Hepatocyte (in vitro differentiated cells): Measurements from ENCODE around the gene GTPBP2. TPM values are rescaled to one million over a fixed set of nuclear protein-coding genes. Genes with fewer than 3 reads are reported as not detected.

Experiments
- DNase-seq: peaks from one replicate; pipeline ENCODE4 v3.0.0-alpha.2; 2016; ENCODE audit warnings: low spot score
- H2AFZ ChIP-seq: fragments of 200-600 bp; sonication (generic); 2 replicates; pipeline ENCODE4 v1.6.0; 2016; ENCODE audit warnings: antibody characterized with exemption, mild to moderate bottlenecking
- H3K27ac ChIP-seq: fragments of 200-600 bp; sonication (generic); 2 replicates; pipeline ENCODE4 v1.5.1; 2016; ENCODE audit warnings: mild to moderate bottlenecking
- H3K27me3 ChIP-seq: fragments of 200-600 bp; sonication (generic); 2 replicates; pipeline ENCODE4 v1.6.1; 2016
- H3K36me3 ChIP-seq: fragments of 200-600 bp; sonication (generic); replicated peaks from 2 replicates; pipeline ENCODE4 v1.5.1; 2016; ENCODE audit warnings: low read depth; ENCODE audit not compliant: insufficient read depth
- H3K4me1 ChIP-seq: fragments of 200-600 bp; sonication (generic); 2 replicates; pipeline ENCODE4 v1.5.1; 2016; ENCODE audit warnings: mild to moderate bottlenecking, moderate library complexity; ENCODE audit not compliant: insufficient read depth
- H3K4me2 ChIP-seq: fragments of 200-600 bp; sonication (generic); 2 replicates; pipeline ENCODE4 v1.6.0; 2016
- H3K4me3 ChIP-seq: fragments of 200-600 bp; sonication (generic); 2 replicates; pipeline ENCODE4 v1.5.1; 2016; ENCODE audit warnings: mild to moderate bottlenecking
- H3K79me2 ChIP-seq: fragments of 200-600 bp; sonication (generic); 2 replicates; pipeline ENCODE4 v1.6.0; 2017; ENCODE audit warnings: mild to moderate bottlenecking
- H3K9me2 ChIP-seq: fragments of 200-600 bp; sonication (generic); replicated peaks from 2 replicates; pipeline ENCODE4 v1.6.0; 2017; ENCODE audit warnings: mild to moderate bottlenecking; ENCODE audit not compliant: insufficient read depth
- H3K9me3 ChIP-seq: fragments of 200-600 bp; sonication (generic); 2 replicates; pipeline ENCODE4 v1.5.1; 2016; ENCODE audit warnings: low read depth, mild to moderate bottlenecking
- H4K20me1 ChIP-seq: fragments of 200-600 bp; sonication (generic); 2 replicates; pipeline ENCODE4 v1.6.0; 2016; ENCODE audit warnings: mild to moderate bottlenecking; ENCODE audit not compliant: insufficient read depth, poor library complexity, severe bottlenecking
- EZH2 ChIP-seq: fragments of 200-600 bp; sonication (generic); IDR thresholded peaks from 2 replicates; pipeline ENCODE4 v1.6.1; 2016; ENCODE audit warnings: antibody characterized with exemption, mild to moderate bottlenecking, borderline replicate concordance
- EZH2phosphoT487 ChIP-seq: fragments of 200-600 bp; sonication (generic); IDR thresholded peaks from one replicate; pipeline ENCODE4 v1.6.1; 2018; ENCODE audit warnings: antibody characterized with exemption, mild to moderate bottlenecking, low read depth, moderate library complexity; ENCODE audit not compliant: unreplicated experiment, severe bottlenecking
- WGBS: methylation state at CpG from one replicate; pipeline ENCODE4 v1.1.6; 2016; ENCODE audit warnings: low lambda C conversion rate; ENCODE audit errors: missing lambda C conversion rate; 5-methylcytosine and 5-hydroxymethylcytosine counted together
- polyA plus RNA-seq: library from polyadenylated mRNA; unstranded; fragments of >200 nt; fragmentation: Nextera tagmentation; extraction: Ambion mirVana; gene quantifications from 2 replicates; pipeline ENCODE4 v1.2.1, GENCODE V29; 2016
- total RNA-seq: library from RNA; depleted of rRNA; stranded (reverse); fragments of >200 nt; gene quantifications from 2 replicates; pipeline ENCODE4 v1.2.3, GENCODE V29; 2014
- TF ChIP-seq, protein P1 (sequence below): fragments of 200-600 bp; sonication (generic); IDR thresholded peaks from 2 replicates; pipeline ENCODE4 v1.5.1; 2016; ENCODE audit warnings: antibody characterized with exemption, mild to moderate bottlenecking; ENCODE audit not compliant: poor library complexity

Gene GTPBP2
- total and polyA plus RNA-seq, 2 experiments from 2014 or later, result 21.9 to 59.5 TPM

DNA sequence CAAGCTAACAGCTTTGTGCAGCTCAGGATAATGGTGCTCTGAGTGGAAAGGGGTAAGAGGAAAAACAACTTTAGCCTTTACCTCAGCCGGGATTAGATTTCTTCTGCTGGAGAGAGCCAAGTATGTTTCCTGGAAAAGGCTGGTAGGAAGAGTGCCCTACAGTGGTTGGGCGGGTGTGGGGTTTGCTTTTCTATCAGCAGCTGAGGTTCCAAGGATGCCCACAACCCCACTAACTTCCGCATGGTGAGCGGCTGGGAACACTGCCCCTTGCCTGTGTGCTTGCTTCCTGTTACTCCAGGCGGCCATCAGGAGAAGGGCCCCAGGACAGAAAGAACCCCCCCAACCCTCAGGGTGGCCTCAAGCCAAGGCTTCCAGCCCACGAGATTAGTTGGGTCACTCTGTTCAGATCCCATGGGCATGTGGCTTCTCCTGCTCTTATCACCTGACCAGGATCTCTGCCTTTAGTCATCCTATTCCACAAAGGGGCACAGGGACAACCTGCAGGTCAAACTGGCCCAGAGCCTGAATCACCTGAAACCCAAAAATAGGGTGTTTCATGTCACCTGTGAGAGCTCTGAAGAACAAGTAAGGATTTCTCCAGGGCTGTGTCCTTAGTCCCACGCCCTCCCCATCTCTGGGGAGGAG, 48.0 kb upstream of the GTPBP2 start:
- peaks cover 20% of the 10 kb centered on the region for H3K4me1 ChIP-seq
- no peaks in the 10 kb centered on the region for H3K36me3 ChIP-seq
- no peak for DNase-seq
- no peaks in the 10 kb centered on the region for H3K9me3 ChIP-seq
- H3K27me3 ChIP-seq, result no peaks in the 10 kb centered on the region
- no peak overlapping the region for H3K4me3 ChIP-seq
- no peak overlapping the region for H3K4me2 ChIP-seq
- H4K20me1 ChIP-seq, result peaks cover 9% of the 10 kb centered on the region
- H2AFZ ChIP-seq, result no peak overlapping the region
- peaks cover 23% of the 10 kb centered on the region for H3K79me2 ChIP-seq
- WGBS, result 95% methylated on average over 7 of the region's 7 CpGs
- H3K27ac ChIP-seq, result peak overlapping the region; percentile 47
- H3K9me2 ChIP-seq, result no peaks in the 10 kb centered on the region
- TF ChIP-seq, protein P1, sequence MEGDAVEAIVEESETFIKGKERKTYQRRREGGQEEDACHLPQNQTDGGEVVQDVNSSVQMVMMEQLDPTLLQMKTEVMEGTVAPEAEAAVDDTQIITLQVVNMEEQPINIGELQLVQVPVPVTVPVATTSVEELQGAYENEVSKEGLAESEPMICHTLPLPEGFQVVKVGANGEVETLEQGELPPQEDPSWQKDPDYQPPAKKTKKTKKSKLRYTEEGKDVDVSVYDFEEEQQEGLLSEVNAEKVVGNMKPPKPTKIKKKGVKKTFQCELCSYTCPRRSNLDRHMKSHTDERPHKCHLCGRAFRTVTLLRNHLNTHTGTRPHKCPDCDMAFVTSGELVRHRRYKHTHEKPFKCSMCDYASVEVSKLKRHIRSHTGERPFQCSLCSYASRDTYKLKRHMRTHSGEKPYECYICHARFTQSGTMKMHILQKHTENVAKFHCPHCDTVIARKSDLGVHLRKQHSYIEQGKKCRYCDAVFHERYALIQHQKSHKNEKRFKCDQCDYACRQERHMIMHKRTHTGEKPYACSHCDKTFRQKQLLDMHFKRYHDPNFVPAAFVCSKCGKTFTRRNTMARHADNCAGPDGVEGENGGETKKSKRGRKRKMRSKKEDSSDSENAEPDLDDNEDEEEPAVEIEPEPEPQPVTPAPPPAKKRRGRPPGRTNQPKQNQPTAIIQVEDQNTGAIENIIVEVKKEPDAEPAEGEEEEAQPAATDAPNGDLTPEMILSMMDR, result no peak
- no peak for TF ChIP-seq EZH2
- no peak for TF ChIP-seq EZH2phosphoT487

DNA sequence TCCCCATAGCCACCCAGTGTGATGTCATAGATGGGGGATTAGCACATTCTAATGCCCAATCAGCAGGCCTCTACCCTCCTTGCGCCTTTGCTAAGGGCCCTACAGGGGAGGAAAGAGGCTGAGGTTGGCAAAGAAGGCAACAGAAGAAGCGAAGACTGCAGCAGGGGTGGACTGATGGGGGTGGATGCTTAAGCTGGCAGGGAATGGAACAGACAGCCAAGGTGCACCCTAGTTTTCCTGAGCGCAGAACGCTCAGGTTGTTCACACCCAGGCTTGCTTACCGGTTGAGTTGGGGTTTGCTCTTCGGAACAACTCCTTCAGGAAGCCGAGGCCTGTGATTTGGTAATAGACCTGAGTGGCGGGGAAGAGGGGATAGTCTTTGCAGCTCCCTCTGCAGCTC, 45.9 kb upstream of the GTPBP2 start:
- H2AFZ ChIP-seq, result no peak overlapping the region
- H4K20me1 ChIP-seq, result no peaks in the 10 kb centered on the region
- H3K36me3 ChIP-seq, result no peaks in the 10 kb centered on the region
- no peak overlapping the region for H3K4me3 ChIP-seq
- H3K79me2 ChIP-seq, result peaks cover 7% of the 10 kb centered on the region
- TF ChIP-seq EZH2phosphoT487 (no peak), EZH2 (no peak)
- TF ChIP-seq, protein P1, result no peak
- H3K4me2 ChIP-seq, result no peak overlapping the region
- no peaks in the 10 kb centered on the region for H3K27me3 ChIP-seq
- H3K27ac ChIP-seq, result no peak overlapping the region
- no peaks in the 10 kb centered on the region for H3K9me3 ChIP-seq
- WGBS, result 99% methylated on average over 8 of the region's 8 CpGs
- no peak for DNase-seq
- no peaks in the 10 kb centered on the region for H3K9me2 ChIP-seq
- H3K4me1 ChIP-seq, result peaks cover 11% of the 10 kb centered on the region

DNA sequence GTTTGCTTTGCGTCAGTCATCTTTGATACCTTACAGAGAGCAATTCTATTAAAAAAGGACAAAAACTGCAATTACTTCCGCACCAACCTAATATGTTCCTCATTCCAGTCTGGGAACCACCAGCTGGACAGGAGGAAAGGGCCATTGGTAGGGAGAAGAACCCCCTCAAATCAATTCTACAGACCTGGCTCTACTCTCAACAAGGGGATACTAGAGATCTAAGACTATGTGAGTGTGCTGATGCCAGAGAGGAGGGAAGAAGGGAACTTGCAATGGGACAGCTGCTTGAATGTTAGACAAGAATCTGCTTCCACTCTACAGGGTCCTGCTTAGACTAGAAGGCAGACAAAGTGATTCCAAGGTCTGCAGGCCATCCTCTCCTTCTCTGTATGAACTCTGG, 45.2 kb upstream of the GTPBP2 start:
- peaks cover 5% of the 10 kb centered on the region for H3K79me2 ChIP-seq
- no peaks in the 10 kb centered on the region for H3K9me3 ChIP-seq
- TF ChIP-seq EZH2phosphoT487 (no peak), EZH2 (no peak)
- TF ChIP-seq, protein P1, result no peak
- no peak overlapping the region for H3K4me2 ChIP-seq
- peaks cover 11% of the 10 kb centered on the region for H3K4me1 ChIP-seq
- DNase-seq, result no peak
- H3K27me3 ChIP-seq, result no peaks in the 10 kb centered on the region
- no peaks in the 10 kb centered on the region for H3K36me3 ChIP-seq
- WGBS, result 90% methylated on average over 2 of the region's 2 CpGs
- no peak overlapping the region for H3K27ac ChIP-seq
- H3K4me3 ChIP-seq, result no peak overlapping the region
- no peaks in the 10 kb centered on the region for H3K9me2 ChIP-seq
- H4K20me1 ChIP-seq, result no peaks in the 10 kb centered on the region
- H2AFZ ChIP-seq, result no peak overlapping the region
